Loucy (cell line): ENCODE data around the gene CYB5D1.

Experiments
- CTCF ChIP-seq: fragments of 200-600 bp; sonication (generic); conservative IDR thresholded peaks from 2 replicates; pipeline ENCODE4 v1.5.1; 2014; ENCODE audit warnings: mild to moderate bottlenecking, antibody characterized with exemption, low read length
- EZH2phosphoT487 ChIP-seq: fragments of 200-600 bp; IDR thresholded peaks from 2 replicates; pipeline ENCODE4 v1.6.1; 2018; ENCODE audit warnings: antibody characterized with exemption, mild to moderate bottlenecking, moderate library complexity, borderline replicate concordance

GRCh38 chr17:7903154-7904103 lies 45.6 kb downstream of the CYB5D1 start:
- TF ChIP-seq CTCF (no peak), EZH2phosphoT487 (no peak)
